KMS-11 (cell line): ENCODE results near the gene GPR155.
"Not testable (repeated sequence)": the region's sequence is repeated elsewhere in the genome, so short reads cannot be mapped to it uniquely, and the experiment has no call there.

ENCODE experiments used
- H2AFZ ChIP-seq: fragments of 200-600 bp; sonication (generic); 2 replicates; pipeline ENCODE4 v1.6.1; 2016; ENCODE audit warnings: antibody characterized with exemption, mixed run types, low read depth
- H3K27ac ChIP-seq: fragments of 200-600 bp; sonication (generic); 2 replicates; pipeline ENCODE4 v1.6.1; 2016; ENCODE audit warnings: mild to moderate bottlenecking, mixed run types
- H3K27me3 ChIP-seq: fragments of 200-600 bp; sonication (generic); 2 replicates; pipeline ENCODE4 v1.6.1; 2017; ENCODE audit warnings: mild to moderate bottlenecking, low read depth, mixed run types, moderate library complexity; ENCODE audit not compliant: insufficient read depth
- H3K36me3 ChIP-seq: fragments of 200-600 bp; sonication (generic); 2 replicates; pipeline ENCODE4 v1.6.1; 2017; ENCODE audit warnings: mild to moderate bottlenecking, mixed run types; ENCODE audit not compliant: insufficient read depth
- H3K4me1 ChIP-seq: fragments of 200-600 bp; sonication (generic); 2 replicates; pipeline ENCODE4 v1.6.1; 2016; ENCODE audit warnings: mild to moderate bottlenecking, low read depth, mixed run types; ENCODE audit not compliant: poor library complexity, severe bottlenecking
- H3K4me2 ChIP-seq: fragments of 200-600 bp; sonication (generic); 2 replicates; pipeline ENCODE4 v1.7.0; 2016; ENCODE audit warnings: mild to moderate bottlenecking, mixed run types
- H3K4me3 ChIP-seq: fragments of 200-600 bp; sonication (generic); IDR thresholded peaks from 2 replicates; pipeline ENCODE4 v1.6.1; 2017; ENCODE audit warnings: low read depth, low read length, mixed read lengths; ENCODE audit not compliant: insufficient read depth
- H3K79me2 ChIP-seq: fragments of 200-600 bp; sonication (generic); 2 replicates; pipeline ENCODE4 v1.6.1; 2016; ENCODE audit warnings: low read depth, mixed run types; ENCODE audit not compliant: insufficient read depth
- H3K9ac ChIP-seq: fragments of 200-600 bp; sonication (generic); 2 replicates; pipeline ENCODE4 v1.6.1; 2016; ENCODE audit warnings: mild to moderate bottlenecking, mixed run types
- H4K20me1 ChIP-seq: fragments of 200-600 bp; sonication (generic); 2 replicates; pipeline ENCODE4 v1.6.1; 2016; ENCODE audit warnings: mild to moderate bottlenecking, mixed run types; ENCODE audit not compliant: insufficient read depth
- TF ChIP-seq, protein P1 (sequence below): fragments of 200-600 bp; sonication (generic); conservative IDR thresholded peaks from 2 replicates; pipeline ENCODE4 v1.6.1; 2017; ENCODE audit warnings: low read depth, mild to moderate bottlenecking, antibody characterized with exemption, low read length, moderate library complexity, mixed read lengths

Gene GPR155

DNA sequence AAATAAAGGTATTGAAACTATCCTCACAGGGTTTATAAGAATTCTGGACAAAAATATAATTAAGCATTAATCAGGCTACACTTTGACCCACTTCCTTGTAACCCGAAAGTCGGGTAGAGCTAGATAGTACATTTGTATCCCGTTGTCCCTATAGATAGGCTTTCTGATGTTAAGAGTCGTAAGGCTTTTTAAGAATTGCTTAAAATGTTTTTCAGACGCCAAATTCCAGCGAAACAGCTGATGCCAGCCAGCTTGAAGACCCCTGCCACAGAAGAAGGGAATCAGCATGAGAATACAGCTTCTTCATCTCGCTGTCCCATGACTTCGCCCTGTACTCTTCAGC lies 962 bp upstream of the GPR155 start:
- Histone ChIP-seq H3K9ac (peak overlapping the region; percentile 55; the same call in 1 of the 2 replicates), H3K4me1 (peaks cover 62% of the 10 kb centered on the region), H3K27me3 (no peaks in the 10 kb centered on the region), H3K36me3 (no peaks in the 10 kb centered on the region), H4K20me1 (no peaks in the 10 kb centered on the region), H3K27ac (peak overlapping the region; percentile 69), H3K4me3 (no peak overlapping the region), H3K79me2 (no peaks in the 10 kb centered on the region), H3K4me2 (peak overlapping the region; percentile 83), H2AFZ (peak overlapping the region; percentile 79; the same call in 1 of the 2 replicates)
- TF ChIP-seq, protein P1, sequence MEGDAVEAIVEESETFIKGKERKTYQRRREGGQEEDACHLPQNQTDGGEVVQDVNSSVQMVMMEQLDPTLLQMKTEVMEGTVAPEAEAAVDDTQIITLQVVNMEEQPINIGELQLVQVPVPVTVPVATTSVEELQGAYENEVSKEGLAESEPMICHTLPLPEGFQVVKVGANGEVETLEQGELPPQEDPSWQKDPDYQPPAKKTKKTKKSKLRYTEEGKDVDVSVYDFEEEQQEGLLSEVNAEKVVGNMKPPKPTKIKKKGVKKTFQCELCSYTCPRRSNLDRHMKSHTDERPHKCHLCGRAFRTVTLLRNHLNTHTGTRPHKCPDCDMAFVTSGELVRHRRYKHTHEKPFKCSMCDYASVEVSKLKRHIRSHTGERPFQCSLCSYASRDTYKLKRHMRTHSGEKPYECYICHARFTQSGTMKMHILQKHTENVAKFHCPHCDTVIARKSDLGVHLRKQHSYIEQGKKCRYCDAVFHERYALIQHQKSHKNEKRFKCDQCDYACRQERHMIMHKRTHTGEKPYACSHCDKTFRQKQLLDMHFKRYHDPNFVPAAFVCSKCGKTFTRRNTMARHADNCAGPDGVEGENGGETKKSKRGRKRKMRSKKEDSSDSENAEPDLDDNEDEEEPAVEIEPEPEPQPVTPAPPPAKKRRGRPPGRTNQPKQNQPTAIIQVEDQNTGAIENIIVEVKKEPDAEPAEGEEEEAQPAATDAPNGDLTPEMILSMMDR = no peak

DNA sequence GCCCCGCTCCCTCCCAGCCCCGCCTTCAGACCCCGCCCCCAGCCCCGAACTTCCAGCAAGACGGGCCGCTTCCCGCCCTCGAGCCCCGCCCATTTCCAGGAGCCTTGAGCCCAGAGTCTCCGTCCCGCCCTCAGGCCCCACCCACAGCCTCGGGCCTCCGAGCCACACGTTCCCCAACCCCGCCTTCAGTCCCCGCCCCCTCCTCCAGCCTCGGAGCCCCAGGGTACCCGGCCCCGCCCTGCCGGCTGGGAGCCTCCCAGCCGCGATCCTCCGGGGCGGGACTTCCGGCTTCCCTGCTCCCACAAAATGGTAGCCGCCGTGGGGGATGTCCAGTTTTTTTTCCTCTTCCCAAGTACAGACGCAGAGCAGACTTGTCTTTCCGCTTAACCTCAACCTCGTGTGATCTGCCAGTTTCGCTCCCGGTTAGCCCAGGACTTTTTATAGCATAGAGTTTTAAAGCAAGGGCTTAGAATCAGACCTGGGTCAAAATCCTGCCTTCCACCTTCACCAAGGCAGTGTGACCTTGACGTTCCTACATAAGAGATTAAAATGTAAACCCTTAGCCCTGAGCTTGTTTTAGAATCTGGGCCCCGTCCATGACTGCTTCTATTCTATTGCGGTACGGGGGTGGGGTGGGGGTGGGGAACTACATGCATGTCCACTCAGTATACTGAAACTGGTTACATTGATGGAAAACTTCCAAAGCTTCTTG lies 435 bp upstream of the GPR155 start:
- Histone ChIP-seq H3K4me2 (peak overlapping the region; percentile 83), H3K9ac (peak overlapping the region; percentile 55; the same call in 1 of the 2 replicates), H3K4me3 (peak overlapping the region; percentile 53), H4K20me1 (no peaks in the 10 kb centered on the region), H3K4me1 (peaks cover 57% of the 10 kb centered on the region), H3K79me2 (no peaks in the 10 kb centered on the region), H2AFZ (peak overlapping the region; percentile 79), H3K36me3 (no peaks in the 10 kb centered on the region), H3K27ac (peak overlapping the region; percentile 69), H3K27me3 (no peaks in the 10 kb centered on the region)
- TF ChIP-seq, protein P1 = no peak

DNA sequence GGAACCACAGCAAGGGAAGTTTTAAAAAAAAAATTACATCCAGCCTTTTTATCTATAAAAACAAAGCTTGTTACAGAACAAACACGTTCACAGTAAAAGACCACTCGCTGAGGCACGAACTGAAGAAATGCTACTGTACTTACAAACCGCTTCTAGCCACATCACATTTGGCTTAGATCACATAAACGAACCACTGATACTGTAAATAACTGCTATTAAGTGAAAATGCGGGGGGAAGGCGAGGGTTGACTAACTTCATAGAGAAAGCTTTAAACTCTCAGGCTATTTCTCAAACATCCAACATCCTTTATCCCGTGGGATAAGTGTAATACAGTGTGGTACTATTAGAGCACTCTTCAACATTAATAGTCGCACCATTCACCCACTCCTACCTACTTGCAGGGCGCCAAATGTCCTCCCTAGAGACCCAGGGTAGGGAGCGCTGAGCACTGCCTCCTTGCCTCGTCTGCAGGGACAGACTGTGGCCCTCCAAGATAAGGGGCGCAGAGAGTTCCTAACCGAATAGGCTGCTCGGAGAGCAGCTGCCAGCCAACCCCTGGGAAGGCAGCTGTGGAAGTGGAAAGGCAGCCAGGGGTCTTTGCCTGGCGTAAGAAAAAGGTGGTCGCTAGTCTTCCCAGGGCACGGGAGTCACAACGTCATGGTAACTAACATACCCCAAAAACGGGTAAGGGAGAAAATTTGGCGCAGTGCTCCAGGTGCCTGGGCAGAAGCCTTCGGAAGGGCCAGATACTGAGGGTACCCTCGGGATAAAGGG lies 854 bp downstream of the GPR155 start:
- H3K27ac ChIP-seq = no peak overlapping the region
- TF ChIP-seq, protein P1 = no peak
- H3K9ac ChIP-seq = peak overlapping the region; percentile 71
- peaks cover 44% of the 10 kb centered on the region for H3K4me1 ChIP-seq
- no peaks in the 10 kb centered on the region for H4K20me1 ChIP-seq
- H3K4me2 ChIP-seq = peak overlapping the region; percentile 39
- H2AFZ ChIP-seq = peak overlapping the region; percentile 90
- H3K36me3 ChIP-seq = no peaks in the 10 kb centered on the region
- H3K4me3 ChIP-seq = peak overlapping the region; percentile 46
- H3K79me2 ChIP-seq = no peaks in the 10 kb centered on the region
- H3K27me3 ChIP-seq = no peaks in the 10 kb centered on the region

DNA sequence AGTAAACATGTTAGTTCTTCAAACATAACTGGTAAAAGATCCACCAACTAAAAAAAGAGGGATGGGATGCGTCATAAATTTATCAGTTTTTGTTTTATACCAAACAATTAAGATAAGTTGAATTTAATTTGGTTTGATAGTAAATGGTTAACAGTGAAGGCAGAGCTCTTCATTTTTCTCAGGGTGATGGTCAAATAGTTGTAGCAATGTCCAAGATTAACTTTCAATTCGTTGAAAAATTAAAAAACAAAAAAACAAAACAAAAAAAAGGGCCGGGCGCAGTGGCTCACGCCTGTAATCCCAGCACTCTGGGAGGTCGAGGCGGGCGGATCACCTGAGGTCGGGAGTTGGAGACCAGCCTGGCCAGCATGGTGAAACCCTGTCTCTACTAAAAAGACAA lies 1.8 kb downstream of the GPR155 start:
- H3K9ac ChIP-seq, H3K27ac ChIP-seq, H3K79me2 ChIP-seq, H3K27me3 ChIP-seq, H2AFZ ChIP-seq, H3K36me3 ChIP-seq, H3K4me3 ChIP-seq, H4K20me1 ChIP-seq, H3K4me2 ChIP-seq: not testable (repeated sequence)
- peaks cover 35% of the 10 kb centered on the region for H3K4me1 ChIP-seq

DNA sequence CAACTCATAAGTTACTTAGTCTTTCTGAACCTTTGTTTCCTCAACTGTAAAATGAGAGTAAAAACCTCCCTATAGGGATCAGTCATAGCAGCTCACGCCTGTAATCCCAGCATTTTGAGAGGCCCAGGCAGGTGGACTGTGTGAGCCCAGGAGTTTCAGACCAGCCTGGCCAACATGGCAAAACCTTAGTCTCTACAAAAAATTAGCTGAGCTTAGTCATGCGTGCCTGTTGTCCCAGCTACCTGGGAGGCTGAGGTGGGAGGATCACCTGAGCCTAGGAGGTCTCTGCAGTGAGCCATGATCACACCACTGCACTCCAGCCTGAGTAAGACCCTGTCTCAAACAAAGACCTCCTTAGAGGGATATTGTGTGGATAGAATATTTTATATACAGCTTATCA lies 2.3 kb downstream of the GPR155 start:
- Histone ChIP-seq H3K79me2 (no peaks in the 10 kb centered on the region), H3K9ac (no peak overlapping the region), H3K27ac (no peak overlapping the region), H3K4me3 (no peak overlapping the region), H3K27me3 (no peaks in the 10 kb centered on the region), H3K4me2 (no peak overlapping the region; the same call in 1 of the 2 replicates), H4K20me1 (no peaks in the 10 kb centered on the region), H3K36me3 (no peaks in the 10 kb centered on the region; the same call in 1 of the 2 replicates), H2AFZ (no peak overlapping the region), H3K4me1 (peaks cover 30% of the 10 kb centered on the region)
- TF ChIP-seq, protein P1 = no peak
